Activated B cell treated with CpG ODN at 0.5 μM for 24 hours (primary cell): ENCODE data around the gene TTC27. TPM values are rescaled to one million over a fixed set of nuclear protein-coding genes. Genes with fewer than 3 reads are reported as not detected.

Experiments used
- ATAC-seq: fragments of 200-7000 bp; cut with Tn5 transposase; one replicate; pipeline ENCODE4 v1.10.0; 2021; ENCODE audit warnings: low read depth, mild to moderate bottlenecking, moderate library complexity
- CTCF ChIA-PET: fragments of 350-600 bp; sonication (Branson Sonifier 250); formaldehyde crosslinking; loops from one replicate; lab custom pipeline; 2021; ENCODE audit warnings: antibody characterized with exemption; lab: Charles Lee
- POLR2A ChIA-PET: fragments of 350-600 bp; sonication (Branson Sonifier 250); formaldehyde crosslinking; loops from one replicate; lab custom pipeline; 2021; ENCODE audit warnings: antibody characterized with exemption; lab: Charles Lee
- DNase-seq: peaks from one replicate; pipeline ENCODE4 v3.0.0; 2022
- H3K27ac Mint-ChIP-seq: one replicate; pipeline ENCODE4 v1.8.0; 2020; ENCODE audit warnings: mixed read lengths
- H3K27me3 Mint-ChIP-seq: one replicate; pipeline ENCODE4 v1.8.0; 2021; ENCODE audit warnings: mixed read lengths
- H3K36me3 Mint-ChIP-seq: one replicate; pipeline ENCODE4 v1.8.0; 2021; ENCODE audit warnings: low read depth, mixed read lengths
- H3K4me1 Mint-ChIP-seq: one replicate; pipeline ENCODE4 v1.8.0; 2021; ENCODE audit warnings: mixed read lengths
- H3K4me3 Mint-ChIP-seq: one replicate; pipeline ENCODE4 v1.8.0; 2020; ENCODE audit warnings: mild to moderate bottlenecking, mixed read lengths
- H3K9me3 Mint-ChIP-seq: one replicate; pipeline ENCODE4 v1.8.0; 2020; ENCODE audit warnings: mixed read lengths
- CTCF ChIP-seq: fragments of 200-600 bp; IDR thresholded peaks from one replicate; pipeline ENCODE4 v1.8.0; 2022; ENCODE audit warnings: antibody characterized with exemption, mild to moderate bottlenecking
- intact Hi-C: fragments of 100-400 bp; cut with micrococcal nuclease; formaldehyde crosslinking; loops from one replicate; pipeline ENCODE4 v1.15.1; 2024
- total RNA-seq: library from RNA; stranded (reverse); gene quantifications from 2 replicates; pipeline ENCODE4 v1.2.3, GENCODE V29; 2022

The TTC27 gene
- total RNA-seq, 1 donor from 2014 or later: 34.8 TPM

DNA sequence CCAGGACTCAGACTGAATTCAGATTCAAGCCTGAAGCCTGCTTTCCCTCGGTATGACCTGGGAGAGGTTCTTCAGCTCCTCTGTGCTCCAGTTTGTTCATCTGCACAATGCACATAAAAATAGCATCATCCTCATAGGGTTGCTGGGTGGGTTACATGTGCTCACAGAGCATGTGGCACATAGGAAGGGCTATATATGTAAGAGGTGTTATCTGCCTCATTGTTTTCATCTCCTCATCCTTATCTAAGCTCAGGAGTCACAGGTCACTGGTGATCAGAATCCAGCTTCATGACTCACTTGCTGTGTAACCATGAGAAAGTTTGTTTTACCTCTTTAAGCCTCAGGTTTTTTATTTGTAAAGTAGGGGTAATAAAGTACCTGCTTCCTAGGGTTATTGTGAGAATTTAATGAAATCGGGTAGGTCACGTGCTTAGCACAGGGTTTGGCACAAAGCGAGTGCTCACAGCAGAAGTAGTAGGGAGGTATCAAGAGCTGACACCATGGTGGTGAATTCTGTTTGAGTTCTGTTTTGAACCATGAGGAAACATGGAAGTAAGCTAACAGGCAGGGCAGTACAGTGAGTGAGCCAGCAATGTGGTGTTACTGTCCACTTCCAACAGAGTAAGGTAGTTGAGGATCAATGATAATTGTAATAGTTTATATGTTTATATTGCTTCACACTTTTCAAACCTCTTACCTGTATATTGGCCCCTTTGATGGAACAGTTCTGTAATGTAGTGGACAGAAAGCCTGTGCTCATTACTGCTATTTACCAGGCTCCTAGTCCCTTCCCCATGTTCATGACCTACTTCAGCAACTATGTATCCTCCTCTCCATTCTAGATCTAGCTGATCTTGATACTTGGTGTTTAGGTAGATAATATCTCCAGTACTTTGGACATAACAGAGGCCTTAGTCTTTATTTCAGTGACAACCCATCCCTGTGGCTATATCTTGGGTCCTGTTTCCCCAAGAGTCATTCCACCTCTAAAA lies 177.6 kb downstream of the TTC27 start:
- no peaks in the 10 kb centered on the region for H3K4me1 Mint-ChIP-seq
- H3K4me3 Mint-ChIP-seq: no peak overlapping the region
- H3K27ac Mint-ChIP-seq: no peak overlapping the region
- ChIA-PET CTCF (no interaction called here), POLR2A (no interaction called here)
- H3K9me3 Mint-ChIP-seq: no peaks in the 10 kb centered on the region
- DNase-seq (no peak), ATAC-seq (no peak)
- no peak for TF ChIP-seq CTCF
- no peaks in the 10 kb centered on the region for H3K27me3 Mint-ChIP-seq
- intact Hi-C loops: no loop called here
- H3K36me3 Mint-ChIP-seq: peaks cover 46% of the 10 kb centered on the region

DNA sequence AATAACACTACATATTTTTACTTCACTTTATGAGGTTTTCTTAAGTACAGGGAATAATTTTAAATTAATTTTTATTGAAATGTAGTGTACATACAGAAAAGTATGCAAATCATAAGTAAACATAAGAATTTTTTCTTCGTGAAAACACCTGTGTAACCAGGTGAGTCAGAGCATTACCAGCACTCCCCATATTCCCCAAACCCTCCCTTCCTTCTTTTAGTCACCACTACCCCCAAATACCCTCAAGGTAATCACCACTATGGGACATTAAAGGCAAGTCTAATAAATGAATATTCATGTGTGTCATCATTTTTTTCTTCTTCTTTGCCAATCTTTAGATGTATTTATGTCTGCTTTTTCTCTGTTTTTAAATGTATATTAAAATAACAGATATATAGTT lies 179.0 kb downstream of the TTC27 start:
- ATAC-seq (no peak), DNase-seq (no peak)
- no peaks in the 10 kb centered on the region for H3K9me3 Mint-ChIP-seq
- H3K27me3 Mint-ChIP-seq: no peaks in the 10 kb centered on the region
- no peak overlapping the region for H3K27ac Mint-ChIP-seq
- intact Hi-C loops: no loop called here
- POLR2A ChIA-PET: no interaction called here
- no peaks in the 10 kb centered on the region for H3K4me1 Mint-ChIP-seq
- H3K36me3 Mint-ChIP-seq: peaks cover 52% of the 10 kb centered on the region
- H3K4me3 Mint-ChIP-seq: no peak overlapping the region
- no peak for TF ChIP-seq CTCF
- CTCF ChIA-PET: no interaction called here

GRCh38 chr2:32807662-32808061 lies 179.8 kb downstream of the TTC27 start:
- DNase-seq (no peak), ATAC-seq (no peak)
- intact Hi-C loops: no loop called here
- Mint-ChIP-seq H3K4me1 (no peaks in the 10 kb centered on the region), H3K27me3 (no peaks in the 10 kb centered on the region), H3K27ac (no peak overlapping the region), H3K4me3 (no peak overlapping the region), H3K9me3 (no peaks in the 10 kb centered on the region), H3K36me3 (peaks cover 53% of the 10 kb centered on the region)
- POLR2A ChIA-PET: no interaction called here
- CTCF ChIA-PET: no interaction called here
- no peak for TF ChIP-seq CTCF

GRCh38 chr2:32810909-32811495 lies 183.2 kb downstream of the TTC27 start:
- POLR2A ChIA-PET: no interaction called here
- CTCF ChIA-PET: interaction anchor here (0.8 kb wide), 1 partner anchor 773 kb away, joined by 3 read pairs; no protein-coding TSS in a partner anchor

More at GRCh38 chr2:32810909-32811495, 183.2 kb downstream of the TTC27 start:
- no peak overlapping the region for H3K4me3 Mint-ChIP-seq
- intact Hi-C loops: no loop called here
- H3K9me3 Mint-ChIP-seq: no peaks in the 10 kb centered on the region
- peaks cover 64% of the 10 kb centered on the region for H3K36me3 Mint-ChIP-seq
- no peak for TF ChIP-seq CTCF
- ATAC-seq (no peak), DNase-seq (no peak)
- no peaks in the 10 kb centered on the region for H3K27me3 Mint-ChIP-seq
- no peak overlapping the region for H3K27ac Mint-ChIP-seq
- H3K4me1 Mint-ChIP-seq: no peaks in the 10 kb centered on the region
